ENCODE results near the gene SFTPB. TPM values are rescaled to one million over a fixed set of nuclear protein-coding genes. Genes with fewer than 3 reads are reported as not detected.
"Not testable (repeated sequence)": the region's sequence is repeated elsewhere in the genome, so short reads cannot be mapped to it uniquely, and the experiment has no call there.

SFTPB gene
- polyA plus RNA-seq, 1 donor, result 0.18 TPM

GRCh38 chr2:85656468-85656867 lies 11.5 kb downstream of the SFTPB start:
- DNase-seq, result no peak

- no peak for DNase-seq
These were observed 12.0 kb downstream of the SFTPB start for GRCh38 chr2:85655961-85656417.

GRCh38 chr2:85653996-85654395 lies 14.0 kb downstream of the SFTPB start:
- DNase-seq, result no peak

DNA sequence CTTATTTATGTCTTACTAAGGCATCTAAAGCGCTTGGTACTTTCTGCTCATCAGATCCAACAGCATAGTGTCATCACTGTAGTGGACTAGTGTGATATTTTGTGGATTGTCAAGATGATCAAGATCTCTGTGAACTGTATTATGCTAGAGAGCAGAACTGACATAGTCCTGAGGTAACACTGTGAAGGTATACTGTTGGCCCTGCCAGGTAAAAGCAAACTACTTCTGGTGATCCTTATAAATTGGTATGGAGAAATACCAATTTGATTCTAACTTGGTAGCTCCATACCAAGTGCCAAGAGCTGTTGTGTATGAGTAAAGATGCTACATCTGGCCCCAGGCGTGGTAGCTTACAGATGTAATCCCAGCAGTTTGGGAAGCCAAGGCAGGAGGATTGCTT lies 15.9 kb downstream of the SFTPB start:
- DNase-seq, result no peak

- no peak for DNase-seq
These were observed 16.9 kb downstream of the SFTPB start for GRCh38 chr2:85651097-85651496.

- DNase-seq, result no peak
These were observed 17.5 kb downstream of the SFTPB start for GRCh38 chr2:85650456-85650855.

GRCh38 chr2:85649201-85650190 lies 18.5 kb downstream of the SFTPB start:
- no peak for DNase-seq

DNA sequence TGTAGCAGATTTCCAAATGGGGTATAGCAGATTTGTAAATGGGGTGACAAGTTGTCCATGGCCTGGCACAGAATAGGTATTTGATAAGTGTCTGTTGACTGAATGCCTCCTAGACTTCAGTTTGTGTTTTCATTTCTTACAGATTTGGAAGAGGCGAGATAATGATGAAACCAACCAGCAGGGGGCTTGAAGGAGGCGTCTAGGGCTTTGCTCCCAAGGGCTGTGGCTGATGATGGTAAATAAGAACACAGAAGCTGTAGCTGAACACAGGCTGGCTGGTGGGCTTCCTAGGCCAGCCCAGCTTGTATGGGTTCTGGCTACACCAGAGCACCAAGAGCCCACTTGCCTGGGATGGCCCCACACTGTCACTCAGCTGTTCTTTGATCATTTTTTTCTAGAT lies 19.4 kb downstream of the SFTPB start:
- no peak for DNase-seq

GRCh38 chr2:85647823-85648526 lies 20.0 kb downstream of the SFTPB start:
- no peak for DNase-seq

DNA sequence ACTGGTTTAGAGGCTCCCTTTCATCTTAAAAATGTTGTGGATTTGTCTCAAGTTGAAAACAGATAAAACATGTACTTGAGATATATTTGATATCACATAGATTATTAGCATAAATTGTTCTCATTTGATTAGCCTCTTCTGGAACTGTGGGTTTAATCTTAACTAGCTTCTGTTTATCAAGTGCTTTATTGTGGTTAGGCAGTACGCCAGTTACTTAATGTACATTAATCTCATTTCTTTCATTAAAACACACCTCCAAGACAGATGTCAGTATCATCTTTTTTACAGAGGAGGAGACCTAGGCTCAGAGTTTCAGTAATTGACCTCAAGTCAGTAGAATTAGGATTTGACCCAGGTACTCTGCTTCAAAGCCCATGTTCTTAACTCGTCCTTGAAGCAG lies 21.8 kb downstream of the SFTPB start:
- no peak for DNase-seq

DNA sequence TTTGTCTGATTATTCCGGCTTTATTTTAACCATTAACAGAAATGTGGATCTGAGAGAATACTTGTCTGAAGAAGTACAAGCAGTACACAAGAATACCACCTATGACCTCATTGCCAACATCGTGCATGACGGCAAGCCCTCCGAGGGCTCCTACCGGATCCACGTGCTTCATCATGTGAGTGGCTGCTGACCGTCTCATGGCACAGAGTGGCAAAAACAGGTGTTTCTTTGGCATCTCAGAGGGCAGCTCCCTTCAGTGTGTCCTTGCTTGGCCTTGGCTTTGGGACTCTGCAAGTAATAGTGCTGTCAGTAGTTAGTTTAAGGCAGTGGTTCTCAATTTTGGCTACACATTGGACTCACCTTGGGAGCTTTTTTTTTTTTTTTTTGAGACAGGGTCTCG lies 23.1 kb downstream of the SFTPB start:
- DNase-seq, result no peak

DNA sequence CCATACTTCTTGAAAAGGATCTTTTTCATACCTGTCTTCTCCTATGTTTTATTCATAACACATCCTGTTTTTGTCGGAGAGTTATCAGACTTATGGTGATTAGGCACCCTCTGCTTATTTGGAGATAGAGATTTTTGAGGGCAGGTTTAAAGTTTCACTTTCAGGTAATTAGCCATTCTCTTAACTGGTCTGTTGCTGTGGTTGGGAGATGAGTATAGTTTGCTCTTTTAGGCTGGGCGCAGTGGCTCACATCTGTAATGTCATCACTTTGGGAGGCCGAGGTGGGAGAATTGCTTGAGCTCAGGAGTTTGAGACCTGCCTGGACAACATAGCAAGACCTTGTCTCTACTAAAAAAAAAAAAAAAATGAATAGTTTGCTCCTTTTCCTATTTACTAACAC lies 25.3 kb downstream of the SFTPB start:
- DNase-seq, result no peak

- DNase-seq, result no peak
These were observed 32.4 kb downstream of the SFTPB start for GRCh38 chr2:85635636-85636035.

DNA sequence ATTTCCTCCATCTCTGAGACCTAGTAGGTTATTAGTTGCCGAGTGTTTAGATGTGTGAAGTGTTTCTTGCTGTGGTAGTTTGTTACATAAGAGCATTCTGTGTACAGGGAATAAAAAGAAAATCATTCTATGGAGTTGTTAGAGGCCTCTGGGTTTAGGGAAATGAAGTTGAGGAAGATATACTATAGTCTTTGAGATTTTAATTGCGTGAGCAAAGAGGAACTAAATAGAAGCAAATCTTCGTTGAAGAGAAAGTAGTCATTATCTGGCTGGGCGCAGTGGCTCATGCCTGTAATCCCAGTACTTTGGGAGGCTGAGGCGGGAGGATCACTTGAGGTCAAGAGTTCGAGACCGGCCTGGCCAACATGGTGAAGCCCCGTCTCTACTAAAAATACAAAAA lies 33.0 kb downstream of the SFTPB start:
- no peak for DNase-seq

GRCh38 chr2:85631316-85631715 lies 36.7 kb downstream of the SFTPB start:
- no peak for DNase-seq

DNA sequence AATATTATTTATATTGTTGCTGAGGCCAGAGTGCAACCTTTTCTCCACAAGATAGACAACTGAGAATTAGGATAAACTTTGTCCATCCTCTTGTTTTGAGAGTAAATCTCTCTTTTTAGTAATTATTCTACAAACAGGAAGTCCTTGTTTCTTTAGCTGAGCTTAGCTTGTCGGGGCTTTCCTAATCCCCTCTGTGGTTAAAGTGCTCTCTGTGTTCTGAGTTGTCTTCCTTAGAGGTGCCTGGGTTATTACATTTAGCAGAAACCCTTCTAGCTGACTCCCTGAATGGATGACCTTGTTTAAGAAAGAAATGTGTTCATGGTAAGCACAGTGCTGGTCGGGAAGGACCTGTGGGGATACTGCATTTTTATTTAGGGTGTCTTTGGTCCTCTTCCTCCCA lies 39.3 kb downstream of the SFTPB start:
- no peak for DNase-seq

GRCh38 chr2:85623991-85624390 lies 44.0 kb downstream of the SFTPB start:
- no peak for DNase-seq

DNA sequence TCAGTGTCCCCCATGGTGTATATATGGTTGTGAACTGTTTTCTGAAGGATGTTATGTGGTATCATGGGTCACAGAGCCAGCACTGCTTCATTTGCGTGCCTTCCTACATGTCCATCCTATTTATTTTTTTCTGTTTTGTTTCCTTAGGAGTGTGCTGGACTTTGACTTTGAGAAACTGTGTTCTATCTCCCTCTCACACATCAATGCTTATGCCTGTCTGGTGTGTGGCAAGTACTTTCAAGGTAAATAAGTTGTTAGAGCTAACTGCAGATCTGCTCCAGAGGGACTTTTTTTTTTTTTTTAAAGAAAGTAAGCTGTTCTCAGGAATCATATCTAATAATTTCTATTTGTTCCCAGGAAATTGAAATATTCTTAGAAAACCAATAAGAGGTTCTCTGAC lies 46.7 kb downstream of the SFTPB start:
- no peak for DNase-seq

- DNase-seq, result no peak
These were observed 48.4 kb downstream of the SFTPB start for GRCh38 chr2:85619617-85620016.

- DNase-seq, result not testable (repeated sequence)
These were observed 50.3 kb downstream of the SFTPB start for GRCh38 chr2:85617723-85618122.

DNA sequence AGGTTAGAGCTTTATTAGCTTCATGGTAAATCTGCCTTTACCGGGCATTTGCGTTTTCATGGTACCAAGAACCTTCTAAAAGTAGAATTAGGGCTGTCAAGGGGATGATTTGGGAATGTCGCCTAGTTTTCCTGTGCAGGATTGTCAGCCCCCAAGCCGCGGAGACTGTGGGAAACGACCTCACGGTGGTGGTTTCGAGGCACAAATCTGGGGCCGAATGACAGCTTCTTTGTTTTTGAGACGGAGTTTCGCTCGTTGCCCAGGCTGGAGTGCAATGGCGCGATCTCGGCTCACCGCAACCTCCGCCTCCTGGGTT lies 52.6 kb downstream of the SFTPB start:
- DNase-seq, result no peak

DNA sequence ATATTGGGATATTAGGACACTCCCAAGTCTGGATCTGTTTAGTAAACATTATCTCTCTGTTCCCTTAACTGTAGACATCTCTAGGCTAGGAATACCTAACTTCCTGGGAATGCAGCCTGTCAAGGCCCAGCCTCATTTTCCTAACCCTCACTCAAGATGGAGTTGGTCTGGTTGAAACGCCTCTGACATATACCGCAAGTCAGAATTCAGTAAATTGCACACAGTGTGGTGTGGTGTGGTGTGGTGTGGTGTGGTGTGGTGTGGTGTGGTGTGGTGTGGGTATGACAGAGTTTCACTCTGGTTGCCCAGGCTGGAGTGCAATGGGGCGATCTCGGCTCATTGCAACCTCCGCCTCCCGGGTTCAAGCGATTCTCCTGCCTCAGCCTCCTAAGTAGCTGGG lies 53.2 kb downstream of the SFTPB start:
- DNase-seq, result not testable (repeated sequence)

DNA sequence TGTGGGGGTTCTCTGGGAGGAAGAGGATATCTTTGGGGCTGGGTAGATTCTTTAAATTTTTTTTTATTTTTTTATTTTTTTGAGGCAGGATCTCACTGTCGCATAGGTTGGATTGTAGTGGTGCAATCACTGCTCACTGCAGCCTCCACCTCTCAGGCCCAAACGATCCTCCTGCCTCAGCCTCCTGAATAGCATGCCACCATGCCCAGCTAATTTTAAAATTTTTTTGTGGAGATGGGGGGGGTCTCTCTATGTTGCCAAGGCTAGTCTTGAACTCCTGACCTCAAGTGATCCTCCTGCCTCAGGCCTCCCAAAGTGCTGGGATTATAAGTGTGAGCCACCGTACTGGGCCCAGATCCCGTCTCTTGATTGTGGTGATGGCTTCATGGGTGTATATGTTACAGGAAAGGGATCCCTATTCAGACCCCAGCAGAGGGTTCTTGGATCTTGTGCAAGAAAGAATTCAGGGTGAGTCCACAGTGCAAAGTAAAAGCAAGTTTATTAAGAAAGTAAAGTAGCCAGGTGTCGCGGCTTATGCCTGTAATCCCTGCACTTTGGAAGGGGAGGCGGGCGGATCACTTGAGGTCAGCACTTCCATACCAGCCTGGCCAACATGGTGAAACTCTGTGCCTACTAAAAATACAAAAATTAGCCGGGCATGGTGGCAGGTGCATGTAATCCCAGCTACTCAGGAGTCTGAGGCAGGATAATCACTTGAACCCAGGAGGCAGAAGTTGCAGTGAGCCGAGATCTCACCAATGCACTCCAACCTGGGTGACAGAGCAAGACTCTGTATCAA lies 54.1 kb downstream of the SFTPB start:
- DNase-seq, result no peak
